Measurements from ENCODE around the gene CHCT1. TPM values are rescaled to one million over a fixed set of nuclear protein-coding genes. Genes with fewer than 3 reads are reported as not detected.

CHCT1 gene
- total and polyA plus RNA-seq, 2 of the 8 experiments (the other 6 are each of a cell fraction or from before 2014, with no cell fraction given), result 0.06 TPM; not detected in 1

DNA sequence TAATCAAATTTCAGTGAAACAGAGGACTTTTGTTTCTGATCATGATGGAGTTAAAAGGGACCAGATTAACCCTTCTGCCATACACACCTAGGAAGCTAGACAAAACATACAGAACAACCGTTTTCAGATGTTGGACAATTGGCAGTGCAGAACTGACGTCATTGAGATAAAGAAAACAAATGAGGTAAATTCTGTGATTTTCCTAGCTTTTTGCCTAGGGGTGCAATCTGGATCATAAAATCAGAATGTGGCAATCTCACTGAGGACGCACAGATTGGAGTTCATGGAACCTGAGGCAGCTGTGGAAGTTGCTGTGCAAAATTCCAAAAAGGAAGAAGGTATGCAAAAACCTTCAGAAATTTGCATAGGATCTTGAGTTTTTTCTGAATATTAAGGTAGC, 15.4 kb upstream of the CHCT1 start:
- DNase-seq (ENCODE audit: low read depth in 1 of 2, low spot score in 2 of 2) (no peak), FAIRE-seq (no peak)
- TF ChIP-seq, protein P1, sequence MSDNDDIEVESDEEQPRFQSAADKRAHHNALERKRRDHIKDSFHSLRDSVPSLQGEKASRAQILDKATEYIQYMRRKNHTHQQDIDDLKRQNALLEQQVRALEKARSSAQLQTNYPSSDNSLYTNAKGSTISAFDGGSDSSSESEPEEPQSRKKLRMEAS (IDR thresholded peaks at IDR 0.05), result no peak
- Histone ChIP-seq H4K5ac (ENCODE audit: insufficient read length, low read depth, low read length) (no peak overlapping the region), H3K27me3 (replicated peaks in 1 of 4; ENCODE audit: control insufficient read depth in 3 of 4, extremely low read depth in 1 of 4, insufficient read depth in 3 of 4, low read length in 3 of 4) (no peaks in the 10 kb centered on the region), H3K14ac (ENCODE audit: insufficient read length) (no peak overlapping the region), H2BK12ac (ENCODE audit: low read depth, low read length) (no peak overlapping the region), H3K4me2 (ENCODE audit: insufficient read depth in 1 of 2, low read depth in 2 of 2, low read length in 2 of 2) (no peak overlapping the region), H3K79me2 (ENCODE audit: control insufficient read depth in 1 of 2, insufficient read depth in 2 of 2, low read length in 2 of 2) (no peaks in the 10 kb centered on the region), H2AFZ (ENCODE audit: low read length) (no peak overlapping the region), H3K36me3 (ENCODE audit: control insufficient read depth in 2 of 4, insufficient read depth in 4 of 4, low read length in 3 of 4) (no peaks in the 10 kb centered on the region), H3K9ac (replicated peaks in 1 of 4; ENCODE audit: extremely low read depth in 1 of 4, low read depth in 3 of 4, low read length in 3 of 4) (no peak overlapping the region), H4K8ac (ENCODE audit: extremely low read depth, insufficient read depth, low read length) (no peak overlapping the region), H3K4ac (replicated peaks; ENCODE audit: insufficient read length, low read depth, low read length) (no peak overlapping the region), H2BK15ac (ENCODE audit: low read length) (no peak overlapping the region), H4K91ac (replicated peaks; ENCODE audit: insufficient read length, low read length) (no peak overlapping the region), H3K4me3 (ENCODE audit: extremely low read depth in 1 of 4, insufficient read depth in 2 of 4, low read depth in 3 of 4, low read length in 4 of 4) (no peak overlapping the region), H2BK120ac (replicated peaks; ENCODE audit: low read depth, low read length) (no peak overlapping the region), H3K18ac (ENCODE audit: extremely low read depth, low read length) (no peak overlapping the region), H4K20me1 (replicated peaks in 1 of 2; ENCODE audit: control insufficient read depth in 1 of 2, insufficient read depth in 2 of 2, low read length in 2 of 2) (no peaks in the 10 kb centered on the region), H3K23me2 (ENCODE audit: low read depth, low read length) (no peaks in the 10 kb centered on the region), H3K56ac (replicated peaks; ENCODE audit: insufficient read length, low read depth, low read length) (no peak overlapping the region), H3K9me3 (ENCODE audit: insufficient read depth in 2 of 2, low read depth in 1 of 2, low read length in 1 of 2) (peaks cover 0 to 5% of the 10 kb centered on the region in 2 experiments; a peak in 1 of 4 replicates), H3K4me1 (replicated peaks in 1 of 4; ENCODE audit: control insufficient read depth in 3 of 4, insufficient read depth in 4 of 4, low read length in 3 of 4) (no peaks in the 10 kb centered on the region), H2BK5ac (ENCODE audit: low read depth, low read length) (no peak overlapping the region), H2BK20ac (ENCODE audit: low read length) (no peak overlapping the region), H3K27ac (ENCODE audit: low read depth, low read length) (no peak overlapping the region), H2AK5ac (ENCODE audit: low read depth, low read length) (no peak overlapping the region), H3K79me1 (ENCODE audit: low read depth, low read length) (no peaks in the 10 kb centered on the region), H3K23ac (ENCODE audit: insufficient read length) (no peak overlapping the region)
- ChIA-PET CTCF (ENCODE audit: partially characterized antibody) (interaction anchor here (1.1 to 1.5 kb wide), 7 partner anchors 9 to 266 kb away, joined by 3 to 7 read pairs (median 4); partner anchors contain the start of gene CHCT1), POLR2A (ENCODE audit: partially characterized antibody) (no interaction called here)
- 87% methylated on average over 3 of the region's 3 CpGs; no CpG with 5 or more reads in 1 of the 2 experiments for WGBS, 2 experiments (ENCODE audit: extremely low coverage in 1 of 2, insufficient coverage in 1 of 2, insufficient read length in 1 of 2, insufficient replicate concordance in 2 of 2, low coverage in 1 of 2, low lambda C conversion rate in 2 of 2, missing lambda C conversion rate in 1 of 2)

Measured in H1 (cell line).